ENCODE data around the gene ACRV1. TPM values are rescaled to one million over a fixed set of nuclear protein-coding genes. Genes with fewer than 3 reads are reported as not detected.

ACRV1 gene
- total RNA-seq, 1 donor from 2014 or later: not detected

DNA sequence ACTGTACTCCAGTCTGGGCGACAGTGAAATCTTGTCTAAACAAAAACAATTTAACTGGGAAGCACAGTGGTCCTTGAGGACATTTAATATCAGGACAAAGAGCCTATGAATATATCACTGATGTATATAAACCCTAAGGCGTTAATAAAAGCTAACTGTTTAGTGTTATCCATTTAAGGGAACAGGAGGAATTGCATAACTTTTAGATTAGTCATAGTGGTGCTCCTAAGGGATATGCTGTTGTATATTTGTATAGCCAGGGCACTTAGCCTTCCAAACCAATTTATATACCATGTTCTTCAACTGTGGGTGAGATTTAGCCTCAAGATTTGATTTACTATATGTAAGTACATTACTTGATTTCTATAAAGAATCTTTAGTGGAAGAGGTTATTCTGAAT is 58.7 kb downstream of the ACRV1 start:
- H3K27ac Mint-ChIP-seq: no peak overlapping the region
- intact Hi-C loops (cut with micrococcal nuclease): loop anchor here (10.0 kb wide), 1 partner anchor 593 kb away; the partner anchor contains the start of genes FAM118B and RPUSD4
- no peaks in the 10 kb centered on the region for H3K9me3 Mint-ChIP-seq
- TF ChIP-seq, protein P1, sequence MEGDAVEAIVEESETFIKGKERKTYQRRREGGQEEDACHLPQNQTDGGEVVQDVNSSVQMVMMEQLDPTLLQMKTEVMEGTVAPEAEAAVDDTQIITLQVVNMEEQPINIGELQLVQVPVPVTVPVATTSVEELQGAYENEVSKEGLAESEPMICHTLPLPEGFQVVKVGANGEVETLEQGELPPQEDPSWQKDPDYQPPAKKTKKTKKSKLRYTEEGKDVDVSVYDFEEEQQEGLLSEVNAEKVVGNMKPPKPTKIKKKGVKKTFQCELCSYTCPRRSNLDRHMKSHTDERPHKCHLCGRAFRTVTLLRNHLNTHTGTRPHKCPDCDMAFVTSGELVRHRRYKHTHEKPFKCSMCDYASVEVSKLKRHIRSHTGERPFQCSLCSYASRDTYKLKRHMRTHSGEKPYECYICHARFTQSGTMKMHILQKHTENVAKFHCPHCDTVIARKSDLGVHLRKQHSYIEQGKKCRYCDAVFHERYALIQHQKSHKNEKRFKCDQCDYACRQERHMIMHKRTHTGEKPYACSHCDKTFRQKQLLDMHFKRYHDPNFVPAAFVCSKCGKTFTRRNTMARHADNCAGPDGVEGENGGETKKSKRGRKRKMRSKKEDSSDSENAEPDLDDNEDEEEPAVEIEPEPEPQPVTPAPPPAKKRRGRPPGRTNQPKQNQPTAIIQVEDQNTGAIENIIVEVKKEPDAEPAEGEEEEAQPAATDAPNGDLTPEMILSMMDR (IDR thresholded peaks at IDR 0.05): no peak
- ATAC-seq (ENCODE audit: low read depth) (no peak), DNase-seq (no peak)
- peaks cover 19% of the 10 kb centered on the region for H3K4me1 Mint-ChIP-seq
- ChIA-PET CTCF (no interaction called here), POLR2A (interaction anchor here (1.4 kb wide), 1 partner anchor 52 kb away, joined by 3 read pairs; no protein-coding TSS in a partner anchor)
- H3K27me3 Mint-ChIP-seq: no peaks in the 10 kb centered on the region
- no peak overlapping the region for H3K4me3 Mint-ChIP-seq
- peaks cover 57% of the 10 kb centered on the region for H3K36me3 Mint-ChIP-seq (ENCODE audit: low read depth)

Other genes starting within 250 kb of the ACRV1 start
- 8.4 and 9.4 TPM in 2 replicates for gene FEZ1, start 184.6 kb downstream of the ACRV1 start, total RNA-seq
- gene EI24, start 111.4 kb downstream of the ACRV1 start, total RNA-seq: 34.3 and 34.5 TPM in 2 replicates
- gene STT3A, start 88.0 kb downstream of the ACRV1 start, total RNA-seq: 79.4 and 86.5 TPM in 2 replicates
- gene CHEK1, start 55.7 kb downstream of the ACRV1 start, total RNA-seq: 9.6 and 10.5 TPM in 2 replicates
- gene PATE1, start 65.4 kb upstream of the ACRV1 start, total RNA-seq: not detected in 2 replicates
- not detected in 2 replicates for gene PATE2, start 98.0 kb upstream of the ACRV1 start, total RNA-seq
- gene PATE3, start 107.3 kb upstream of the ACRV1 start, total RNA-seq: not detected in 2 replicates
- not detected in 2 replicates for gene PATE4, start 152.5 kb upstream of the ACRV1 start, total RNA-seq
- 9.0 TPM in 2 replicates for gene HYLS1, start 206.8 kb upstream of the ACRV1 start, total RNA-seq
- gene PUS3, start 222.4 kb upstream of the ACRV1 start, total RNA-seq: 10.2 and 13.2 TPM in 2 replicates
- gene DDX25, start 223.7 kb upstream of the ACRV1 start, total RNA-seq: 0.24 TPM in 1 of 2 replicates, not detected in the other